Eye (tissue), 1 donor: ENCODE results near the gene C7orf57.
"Not testable (repeated sequence)": the region's sequence is repeated elsewhere in the genome, so short reads cannot be mapped to it uniquely, and the experiment has no call there.

ENCODE experiments used
- DNase-seq: peaks from one replicate; pipeline ENCODE4 v3.0.0-alpha.2; 2015

The C7orf57 gene

GRCh38 chr7:48035301-48035966 lies at the start of gene C7orf57:
Gene C7orf57 (plus strand): TSS chr7:48035543. CDS start chr7:48036309, 766 bp downstream.
- DNase-seq: peak; percentile 95

GRCh38 chr7:47988496-47989386 lies 46.6 kb upstream of the C7orf57 start:
- DNase-seq: no peak

- DNase-seq: not testable (repeated sequence)
Observed at GRCh38 chr7:47989607-47990400, 45.5 kb upstream of the C7orf57 start.

GRCh38 chr7:47990592-47990991 lies 44.8 kb upstream of the C7orf57 start:
- DNase-seq: no peak

GRCh38 chr7:47991270-47991669 lies 44.1 kb upstream of the C7orf57 start:
- DNase-seq: no peak

GRCh38 chr7:47991741-47992311 lies 43.5 kb upstream of the C7orf57 start:
- DNase-seq: peak; percentile 92

- DNase-seq: no peak
Observed at GRCh38 chr7:47992446-47992845, 42.9 kb upstream of the C7orf57 start.

- no peak for DNase-seq
Observed at GRCh38 chr7:47999413-47999812, 35.9 kb upstream of the C7orf57 start.

GRCh38 chr7:48000164-48000563 lies 35.2 kb upstream of the C7orf57 start:
- not testable (repeated sequence) for DNase-seq

- peak; percentile 47 for DNase-seq
Observed at GRCh38 chr7:48004032-48004431, 31.3 kb upstream of the C7orf57 start.

GRCh38 chr7:48004638-48005037 lies 30.7 kb upstream of the C7orf57 start:
- DNase-seq: no peak

- no peak for DNase-seq
Observed at GRCh38 chr7:48006866-48007265, 28.5 kb upstream of the C7orf57 start.

GRCh38 chr7:48009257-48009656 lies 26.1 kb upstream of the C7orf57 start:
- DNase-seq: no peak

GRCh38 chr7:48009954-48010353 lies 25.4 kb upstream of the C7orf57 start:
- DNase-seq: no peak

GRCh38 chr7:48011323-48011722 lies 24.0 kb upstream of the C7orf57 start:
- no peak for DNase-seq

GRCh38 chr7:48011951-48012350 lies 23.4 kb upstream of the C7orf57 start:
- no peak for DNase-seq

GRCh38 chr7:48016641-48017040 lies 18.7 kb upstream of the C7orf57 start:
- DNase-seq: no peak

GRCh38 chr7:48017674-48018073 lies 17.7 kb upstream of the C7orf57 start:
- no peak for DNase-seq

GRCh38 chr7:48025624-48026023 lies 9.7 kb upstream of the C7orf57 start:
- no peak for DNase-seq

- no peak for DNase-seq
Observed at GRCh38 chr7:48028938-48029337, 6.4 kb upstream of the C7orf57 start, which contains the start of gene SUN3. Gene SUN3 (minus strand): TSS chr7:48029107. CDS start chr7:48028938, 169 bp downstream.

- DNase-seq: no peak
Observed at GRCh38 chr7:48031111-48031510, 4.2 kb upstream of the C7orf57 start.

GRCh38 chr7:48033922-48034321 lies 1.4 kb upstream of the C7orf57 start:
- DNase-seq: no peak

- peak; percentile 75 for DNase-seq
Observed at GRCh38 chr7:48035967-48036478, 680 bp downstream of the C7orf57 start.
